ENCODE data around the gene PTPRN2. TPM values are rescaled to one million over a fixed set of nuclear protein-coding genes. Genes with fewer than 3 reads are reported as not detected.

PTPRN2 gene
- total RNA-seq, 1 experiment from 2014 or later, result 1.1 TPM

DNA sequence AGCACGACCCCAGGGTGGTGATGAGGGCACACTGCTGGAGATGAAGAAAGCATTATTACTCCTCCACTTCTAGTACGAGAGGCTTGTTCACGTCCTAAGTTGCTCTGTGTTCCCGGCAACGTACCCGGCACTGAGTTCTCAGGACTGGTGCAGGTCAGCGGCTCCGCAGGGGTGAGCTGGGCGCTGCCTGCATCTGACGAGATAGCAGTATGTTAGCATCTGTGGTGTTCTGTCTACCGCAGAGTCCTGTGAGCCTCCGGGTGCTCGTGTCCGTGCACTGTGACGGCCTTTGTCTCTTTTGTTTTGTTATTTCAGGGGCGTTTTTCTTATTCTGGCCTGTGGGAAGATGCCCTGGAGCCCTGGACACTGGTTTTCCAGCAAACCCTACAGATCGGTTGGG, 743.0 kb downstream of the PTPRN2 start:
- H3K4me1 ChIP-seq (ENCODE audit: control insufficient read depth, insufficient read depth, low read length), result no peaks in the 10 kb centered on the region; the same call in 1 of the 2 replicates
- H3K9me3 ChIP-seq (ENCODE audit: control insufficient read depth, insufficient read depth, low read depth, low read length), result no peaks in the 10 kb centered on the region
- H3K4me3 ChIP-seq (ENCODE audit: low read depth in 2 of 2, low read length in 2 of 2), result no peak overlapping the region
- BruUV-seq (replicated peaks), result no TSS peak
- ATAC-seq (no peak), DNase-seq (ENCODE audit: low read depth, low spot score) (no peak)
- intact Hi-C loops (cut with micrococcal nuclease; ENCODE audit: unreplicated experiment), result no loop called here
- TF ChIP-seq, protein P1, sequence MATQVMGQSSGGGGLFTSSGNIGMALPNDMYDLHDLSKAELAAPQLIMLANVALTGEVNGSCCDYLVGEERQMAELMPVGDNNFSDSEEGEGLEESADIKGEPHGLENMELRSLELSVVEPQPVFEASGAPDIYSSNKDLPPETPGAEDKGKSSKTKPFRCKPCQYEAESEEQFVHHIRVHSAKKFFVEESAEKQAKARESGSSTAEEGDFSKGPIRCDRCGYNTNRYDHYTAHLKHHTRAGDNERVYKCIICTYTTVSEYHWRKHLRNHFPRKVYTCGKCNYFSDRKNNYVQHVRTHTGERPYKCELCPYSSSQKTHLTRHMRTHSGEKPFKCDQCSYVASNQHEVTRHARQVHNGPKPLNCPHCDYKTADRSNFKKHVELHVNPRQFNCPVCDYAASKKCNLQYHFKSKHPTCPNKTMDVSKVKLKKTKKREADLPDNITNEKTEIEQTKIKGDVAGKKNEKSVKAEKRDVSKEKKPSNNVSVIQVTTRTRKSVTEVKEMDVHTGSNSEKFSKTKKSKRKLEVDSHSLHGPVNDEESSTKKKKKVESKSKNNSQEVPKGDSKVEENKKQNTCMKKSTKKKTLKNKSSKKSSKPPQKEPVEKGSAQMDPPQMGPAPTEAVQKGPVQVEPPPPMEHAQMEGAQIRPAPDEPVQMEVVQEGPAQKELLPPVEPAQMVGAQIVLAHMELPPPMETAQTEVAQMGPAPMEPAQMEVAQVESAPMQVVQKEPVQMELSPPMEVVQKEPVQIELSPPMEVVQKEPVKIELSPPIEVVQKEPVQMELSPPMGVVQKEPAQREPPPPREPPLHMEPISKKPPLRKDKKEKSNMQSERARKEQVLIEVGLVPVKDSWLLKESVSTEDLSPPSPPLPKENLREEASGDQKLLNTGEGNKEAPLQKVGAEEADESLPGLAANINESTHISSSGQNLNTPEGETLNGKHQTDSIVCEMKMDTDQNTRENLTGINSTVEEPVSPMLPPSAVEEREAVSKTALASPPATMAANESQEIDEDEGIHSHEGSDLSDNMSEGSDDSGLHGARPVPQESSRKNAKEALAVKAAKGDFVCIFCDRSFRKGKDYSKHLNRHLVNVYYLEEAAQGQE (IDR thresholded peaks at IDR 0.05; ENCODE audit: insufficient read depth in 1 of 2, low read depth in 2 of 2, low read length in 1 of 2), result no peak
- TF ChIP-seq TCF7L2 (IDR thresholded peaks at IDR 0.05; ENCODE audit: low read depth, low read length), result no peak
- no peak for TF ChIP-seq SIN3A (IDR thresholded peaks at IDR 0.05; ENCODE audit: borderline replicate concordance, insufficient read depth, low read depth, low read length)
- TF ChIP-seq, protein P2, sequence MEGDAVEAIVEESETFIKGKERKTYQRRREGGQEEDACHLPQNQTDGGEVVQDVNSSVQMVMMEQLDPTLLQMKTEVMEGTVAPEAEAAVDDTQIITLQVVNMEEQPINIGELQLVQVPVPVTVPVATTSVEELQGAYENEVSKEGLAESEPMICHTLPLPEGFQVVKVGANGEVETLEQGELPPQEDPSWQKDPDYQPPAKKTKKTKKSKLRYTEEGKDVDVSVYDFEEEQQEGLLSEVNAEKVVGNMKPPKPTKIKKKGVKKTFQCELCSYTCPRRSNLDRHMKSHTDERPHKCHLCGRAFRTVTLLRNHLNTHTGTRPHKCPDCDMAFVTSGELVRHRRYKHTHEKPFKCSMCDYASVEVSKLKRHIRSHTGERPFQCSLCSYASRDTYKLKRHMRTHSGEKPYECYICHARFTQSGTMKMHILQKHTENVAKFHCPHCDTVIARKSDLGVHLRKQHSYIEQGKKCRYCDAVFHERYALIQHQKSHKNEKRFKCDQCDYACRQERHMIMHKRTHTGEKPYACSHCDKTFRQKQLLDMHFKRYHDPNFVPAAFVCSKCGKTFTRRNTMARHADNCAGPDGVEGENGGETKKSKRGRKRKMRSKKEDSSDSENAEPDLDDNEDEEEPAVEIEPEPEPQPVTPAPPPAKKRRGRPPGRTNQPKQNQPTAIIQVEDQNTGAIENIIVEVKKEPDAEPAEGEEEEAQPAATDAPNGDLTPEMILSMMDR (IDR thresholded peaks at IDR 0.05), result no peak
- TF ChIP-seq POLR2AphosphoS5 (IDR thresholded peaks at IDR 0.05; ENCODE audit: low read depth, low read length), result no peak
- peaks cover 20% of the 10 kb centered on the region for H3K27me3 ChIP-seq (ENCODE audit: control insufficient read depth, insufficient read depth, low read length)
- POLR2A ChIA-PET, result no interaction called here
- no peaks in the 10 kb centered on the region for H3K36me3 ChIP-seq (ENCODE audit: control insufficient read depth, insufficient read depth, low read length)
- in situ Hi-C loops (cut with HindIII; ENCODE audit: low pct_unique_long_range_greater_than_20kb, low sequenced_read_pairs), result no loop called here
- CTCF ChIA-PET, result no interaction called here
- H3K27ac ChIP-seq (ENCODE audit: low read length), result no peak overlapping the region

DNA sequence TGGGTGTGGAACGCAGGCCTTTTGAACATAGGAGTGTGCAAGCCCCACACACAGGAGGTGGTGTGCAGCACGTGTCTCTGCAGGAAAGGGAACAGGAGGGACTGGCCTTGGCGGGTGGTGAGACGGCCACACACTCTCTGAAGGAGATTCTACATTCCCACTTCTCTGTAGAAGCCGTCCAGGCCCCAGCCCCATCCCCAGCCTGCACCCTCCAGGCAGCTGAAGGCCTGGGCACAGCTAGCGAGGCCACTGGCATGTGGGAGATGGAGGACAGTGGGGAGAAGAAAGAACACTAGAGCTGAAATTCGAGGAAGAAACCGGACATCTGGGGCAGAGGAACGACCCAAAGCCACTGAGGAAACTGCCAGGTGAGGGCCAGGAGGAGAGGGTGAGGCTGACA, 743.5 kb downstream of the PTPRN2 start:
- ATAC-seq (no peak), DNase-seq (ENCODE audit: low read depth, low spot score) (no peak)
- in situ Hi-C loops (cut with HindIII; ENCODE audit: low pct_unique_long_range_greater_than_20kb, low sequenced_read_pairs), result no loop called here
- intact Hi-C loops (cut with micrococcal nuclease; ENCODE audit: unreplicated experiment), result no loop called here
- no TSS peak for BruUV-seq (replicated peaks)
- no peaks in the 10 kb centered on the region for H3K9me3 ChIP-seq (ENCODE audit: control insufficient read depth, insufficient read depth, low read depth, low read length)
- H3K36me3 ChIP-seq (ENCODE audit: control insufficient read depth, insufficient read depth, low read length), result no peaks in the 10 kb centered on the region
- H3K27ac ChIP-seq (ENCODE audit: low read length), result no peak overlapping the region
- TF ChIP-seq POLR2AphosphoS5 (IDR thresholded peaks at IDR 0.05; ENCODE audit: low read depth, low read length) (no peak), SIN3A (IDR thresholded peaks at IDR 0.05; ENCODE audit: borderline replicate concordance, insufficient read depth, low read depth, low read length) (no peak), TCF7L2 (IDR thresholded peaks at IDR 0.05; ENCODE audit: low read depth, low read length) (no peak)
- TF ChIP-seq, protein P2 (IDR thresholded peaks at IDR 0.05), result no peak
- TF ChIP-seq, protein P1 (IDR thresholded peaks at IDR 0.05; ENCODE audit: insufficient read depth in 1 of 2, low read depth in 2 of 2, low read length in 1 of 2), result no peak
- H3K27me3 ChIP-seq (ENCODE audit: control insufficient read depth, insufficient read depth, low read length), result peaks cover 16% of the 10 kb centered on the region
- H3K4me1 ChIP-seq (ENCODE audit: control insufficient read depth, insufficient read depth, low read length), result no peaks in the 10 kb centered on the region; the same call in 1 of the 2 replicates
- H3K4me3 ChIP-seq (ENCODE audit: low read depth in 2 of 2, low read length in 2 of 2), result no peak overlapping the region
- ChIA-PET POLR2A (no interaction called here), CTCF (no interaction called here)
